HG03025 (cell line): ENCODE measurements around the gene PI4K2B.
"Not testable (repeated sequence)": the region's sequence is repeated elsewhere in the genome, so short reads cannot be mapped to it uniquely, and the experiment has no call there.

ENCODE experiments used
- ATAC-seq: cut with Tn5 transposase; IDR thresholded peaks from one replicate; pipeline ENCODE4 v1.9.1; 2021; ENCODE audit warnings: mild to moderate bottlenecking, moderate library complexity; ENCODE audit not compliant: unreplicated experiment, low FRiP score

Gene PI4K2B

GRCh38 chr4:25302626-25303025, 68.8 kb downstream of the PI4K2B start:
- no peak for ATAC-seq

GRCh38 chr4:25303578-25303977, 69.7 kb downstream of the PI4K2B start:
- ATAC-seq, result no peak

DNA sequence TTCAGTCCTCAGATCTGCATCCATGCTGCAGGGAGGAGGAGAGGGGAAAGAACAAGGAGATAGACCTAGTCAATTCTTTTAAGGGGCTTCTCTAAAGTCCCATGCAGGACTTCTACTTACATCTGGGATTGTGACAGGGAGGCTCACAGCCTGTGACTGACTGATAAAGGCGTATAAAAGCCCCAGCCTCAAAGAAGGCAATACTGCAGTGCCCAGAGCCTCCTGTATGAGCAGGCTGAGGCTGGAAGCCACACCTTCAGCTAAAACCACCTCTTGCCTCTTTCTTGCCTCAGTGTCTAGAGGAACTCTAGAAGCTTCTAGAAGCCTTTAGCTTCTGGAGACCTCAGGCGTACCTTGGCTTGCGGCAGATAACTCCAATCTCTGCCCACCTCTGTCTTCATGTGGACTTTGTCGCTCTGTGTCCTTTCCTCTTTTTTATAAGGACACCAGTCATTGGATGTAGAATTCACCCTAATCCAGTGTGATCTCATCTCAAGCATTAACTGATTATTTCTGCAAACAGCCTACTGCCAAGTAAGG, 72.8 kb downstream of the PI4K2B start:
- ATAC-seq, result no peak

DNA sequence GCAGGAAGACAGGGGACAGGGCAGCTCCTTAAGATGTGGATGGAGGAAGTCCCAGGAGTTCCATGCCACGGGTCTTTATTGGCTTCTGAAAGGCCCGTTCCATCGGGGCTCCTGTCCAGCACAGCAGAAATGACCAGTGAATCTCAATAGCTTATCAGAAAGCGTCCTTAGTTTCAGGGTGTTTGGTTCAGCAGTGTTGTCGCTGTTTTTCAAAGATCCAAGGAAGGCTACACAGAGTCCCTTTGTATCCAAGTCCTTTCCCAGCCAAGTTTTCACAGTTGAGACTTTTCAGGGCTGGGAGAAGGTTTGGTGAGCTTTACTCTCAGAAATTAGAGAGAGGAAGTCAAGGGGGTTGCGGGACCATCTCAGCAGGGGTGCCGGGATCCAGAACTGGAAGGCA, 73.8 kb downstream of the PI4K2B start:
- no peak for ATAC-seq

DNA sequence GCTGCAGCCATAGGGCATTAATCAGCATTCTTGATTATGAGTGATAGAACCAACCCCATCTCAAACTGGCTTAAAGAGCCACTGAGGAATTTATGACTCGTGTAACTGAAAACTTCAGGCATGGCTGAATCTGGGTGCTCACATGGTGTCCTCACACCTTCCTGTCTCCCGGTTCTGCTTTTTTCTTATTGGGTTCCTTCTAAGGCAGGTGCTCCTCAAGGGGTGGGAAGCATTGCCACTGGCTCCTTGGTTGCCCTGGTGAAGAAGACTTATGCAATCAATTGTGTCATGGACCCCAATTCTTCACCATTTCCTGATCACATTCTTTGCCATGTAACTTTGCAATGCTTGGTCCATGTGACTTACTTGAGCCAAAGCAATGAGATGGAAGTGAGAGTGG, 74.5 kb downstream of the PI4K2B start:
- ATAC-seq, result no peak

- no peak for ATAC-seq
Measured at GRCh38 chr4:25308761-25309160, 74.9 kb downstream of the PI4K2B start.

GRCh38 chr4:25310066-25310802, 76.4 kb downstream of the PI4K2B start:
- ATAC-seq, result peak; percentile 64

DNA sequence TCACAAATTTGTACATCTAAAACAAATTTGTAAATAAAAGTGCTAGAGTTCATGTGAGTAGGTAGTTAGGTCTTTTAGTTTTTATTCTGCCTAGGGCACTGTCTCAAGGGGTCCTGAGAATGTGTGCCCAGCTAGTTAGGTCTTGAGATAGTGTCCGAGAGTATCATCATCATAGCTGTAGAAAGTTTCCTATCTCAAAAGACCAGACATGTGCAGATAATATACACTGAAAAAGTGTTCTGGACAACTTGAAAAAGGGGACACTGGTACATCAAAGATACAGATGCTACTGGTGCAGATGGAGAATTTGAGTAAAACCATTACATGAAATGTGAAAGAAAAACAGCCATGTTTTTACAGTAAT, 77.0 kb downstream of the PI4K2B start:
- peak; percentile 9 for ATAC-seq

DNA sequence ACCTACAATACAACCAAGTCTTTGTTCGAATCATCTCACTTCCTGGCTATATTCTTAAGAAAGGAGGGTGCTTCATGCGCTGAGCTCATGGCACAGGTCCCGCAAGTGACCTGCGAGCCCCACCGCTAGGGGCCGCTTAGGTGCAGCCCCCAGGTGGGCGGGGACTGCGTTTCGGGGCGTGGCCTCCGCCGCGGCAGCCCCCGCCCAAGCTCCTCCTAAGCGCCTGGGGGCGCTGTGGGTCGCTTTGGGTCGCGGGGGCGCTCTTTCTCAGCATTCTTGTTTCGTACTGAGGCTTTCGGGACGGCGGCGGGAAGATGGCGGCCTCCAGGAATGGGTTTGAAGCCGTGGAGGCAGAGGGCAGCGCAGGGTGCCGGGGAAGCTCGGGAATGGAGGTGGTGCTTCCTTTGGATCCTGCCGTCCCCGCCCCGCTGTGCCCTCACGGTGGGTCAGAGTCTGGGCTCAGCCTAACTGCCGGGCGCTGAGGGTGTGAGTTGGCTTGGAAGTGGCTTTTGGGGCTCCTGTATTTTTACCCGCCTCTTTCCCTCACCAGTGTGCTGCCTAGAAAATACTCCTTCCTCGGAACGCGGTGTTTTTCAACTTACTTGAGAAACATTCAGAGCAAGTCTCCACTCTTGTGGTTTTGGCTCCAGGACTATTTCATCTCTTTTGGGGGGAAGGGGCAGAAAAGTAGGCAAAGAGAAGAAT, 78.8 kb downstream of the PI4K2B start, which contains the start of gene ZCCHC4:
Gene ZCCHC4 (plus strand): TSS at position 279 of the 705 bp plus-strand sequence. CDS start 36 bp downstream, at position 315.
- ATAC-seq, result peak; percentile 67

DNA sequence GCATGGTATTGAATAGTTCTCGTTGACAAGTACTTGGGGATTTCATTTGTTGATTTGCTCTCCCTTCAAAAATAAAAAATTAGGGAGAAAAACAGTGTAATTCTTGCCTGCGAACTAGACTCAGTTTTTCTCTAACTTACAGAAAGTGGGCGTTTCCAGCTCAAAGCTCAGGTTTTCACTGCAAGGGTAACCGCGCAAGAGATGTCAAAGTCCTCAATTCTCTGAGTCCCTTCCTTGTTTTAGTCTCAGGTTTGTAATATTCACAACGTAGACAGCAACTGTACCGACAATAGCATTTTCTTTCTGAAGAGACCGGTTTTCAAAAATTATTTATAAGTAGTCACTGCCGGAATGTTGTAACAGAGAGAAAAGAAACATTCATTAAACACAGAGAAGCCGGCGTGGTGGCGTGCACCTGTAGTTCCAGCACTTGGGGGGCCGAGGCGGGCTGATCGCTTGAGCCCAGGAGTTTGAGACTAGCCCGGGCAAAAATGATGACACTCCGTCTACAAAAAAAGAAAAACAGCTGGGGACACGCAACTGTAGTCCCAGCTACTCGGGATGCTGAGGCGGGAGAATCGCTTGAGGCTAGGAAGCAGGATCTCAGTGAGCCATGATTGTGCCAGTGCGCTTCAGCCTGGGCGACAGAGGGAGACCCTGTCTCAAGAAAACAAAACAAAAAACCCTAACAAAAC, 79.5 kb downstream of the PI4K2B start:
- no peak for ATAC-seq

- ATAC-seq, result no peak
Measured at GRCh38 chr4:25320336-25320735, 86.5 kb downstream of the PI4K2B start.

GRCh38 chr4:25320773-25321172, 86.9 kb downstream of the PI4K2B start:
- ATAC-seq, result no peak

- ATAC-seq, result no peak
Measured at GRCh38 chr4:25321703-25322102, 87.9 kb downstream of the PI4K2B start.

DNA sequence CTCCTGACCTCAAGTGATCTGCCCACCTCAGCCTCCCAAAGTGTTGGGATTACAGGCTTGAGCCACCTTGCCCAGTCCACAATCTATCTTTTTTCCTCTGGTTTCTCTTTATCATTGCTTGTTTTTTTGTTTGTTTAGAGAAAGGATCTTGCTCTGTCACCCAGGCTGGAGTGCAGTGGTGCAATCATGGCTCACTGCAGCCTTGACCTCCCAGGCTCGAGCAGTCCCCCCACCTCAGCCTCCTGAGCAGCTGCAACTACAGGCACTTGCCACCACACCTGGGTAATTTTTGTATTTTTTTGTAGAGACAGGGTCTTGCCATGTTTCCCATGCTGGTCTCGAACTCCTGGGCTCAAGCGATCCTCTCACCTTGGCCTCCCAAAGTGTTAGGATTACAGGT, 94.6 kb downstream of the PI4K2B start:
- ATAC-seq, result not testable (repeated sequence)
